ENCODE results near the gene MARCO.

DNA sequence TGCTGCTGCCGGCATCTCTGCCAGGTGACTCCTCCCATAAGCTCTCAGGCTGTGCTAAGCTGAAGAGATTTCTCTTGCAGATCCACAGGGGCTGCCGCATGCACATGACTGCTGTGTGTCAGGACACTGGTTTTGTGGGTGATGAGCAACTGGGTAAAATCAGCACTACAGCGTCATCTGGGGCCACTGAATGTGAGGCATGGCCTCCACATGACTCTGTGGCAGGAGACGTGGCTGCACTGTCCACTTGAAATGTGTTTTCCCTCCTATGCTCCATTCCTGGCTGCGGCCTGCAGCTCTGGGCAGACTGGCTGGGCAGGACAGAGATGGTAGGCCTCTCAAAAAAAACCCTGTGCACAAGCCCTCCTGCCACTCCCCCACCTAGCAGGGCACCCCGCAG is 63.6 kb downstream of the MARCO start:
- TF ChIP-seq, protein P1, sequence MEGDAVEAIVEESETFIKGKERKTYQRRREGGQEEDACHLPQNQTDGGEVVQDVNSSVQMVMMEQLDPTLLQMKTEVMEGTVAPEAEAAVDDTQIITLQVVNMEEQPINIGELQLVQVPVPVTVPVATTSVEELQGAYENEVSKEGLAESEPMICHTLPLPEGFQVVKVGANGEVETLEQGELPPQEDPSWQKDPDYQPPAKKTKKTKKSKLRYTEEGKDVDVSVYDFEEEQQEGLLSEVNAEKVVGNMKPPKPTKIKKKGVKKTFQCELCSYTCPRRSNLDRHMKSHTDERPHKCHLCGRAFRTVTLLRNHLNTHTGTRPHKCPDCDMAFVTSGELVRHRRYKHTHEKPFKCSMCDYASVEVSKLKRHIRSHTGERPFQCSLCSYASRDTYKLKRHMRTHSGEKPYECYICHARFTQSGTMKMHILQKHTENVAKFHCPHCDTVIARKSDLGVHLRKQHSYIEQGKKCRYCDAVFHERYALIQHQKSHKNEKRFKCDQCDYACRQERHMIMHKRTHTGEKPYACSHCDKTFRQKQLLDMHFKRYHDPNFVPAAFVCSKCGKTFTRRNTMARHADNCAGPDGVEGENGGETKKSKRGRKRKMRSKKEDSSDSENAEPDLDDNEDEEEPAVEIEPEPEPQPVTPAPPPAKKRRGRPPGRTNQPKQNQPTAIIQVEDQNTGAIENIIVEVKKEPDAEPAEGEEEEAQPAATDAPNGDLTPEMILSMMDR (IDR thresholded peaks at IDR 0.05; ENCODE audit: low read depth, low read length, missing input control) = no peak
- TF ChIP-seq JUND (IDR thresholded peaks at IDR 0.05) (no peak), HNF4G (IDR thresholded peaks at IDR 0.05) (no peak)
- TF ChIP-seq, protein P2, sequence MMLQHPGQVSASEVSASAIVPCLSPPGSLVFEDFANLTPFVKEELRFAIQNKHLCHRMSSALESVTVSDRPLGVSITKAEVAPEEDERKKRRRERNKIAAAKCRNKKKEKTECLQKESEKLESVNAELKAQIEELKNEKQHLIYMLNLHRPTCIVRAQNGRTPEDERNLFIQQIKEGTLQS (IDR thresholded peaks at IDR 0.05) = no peak
